ENCODE data around the gene AASS.

GRCh38 chr7:122038904-122039303, 105.1 kb downstream of the AASS start:
- no peak for TF ChIP-seq POLR2AphosphoS5 (IDR thresholded peaks at IDR 0.05; ENCODE audit: low read depth, low read length)
- TF ChIP-seq, protein P1, sequence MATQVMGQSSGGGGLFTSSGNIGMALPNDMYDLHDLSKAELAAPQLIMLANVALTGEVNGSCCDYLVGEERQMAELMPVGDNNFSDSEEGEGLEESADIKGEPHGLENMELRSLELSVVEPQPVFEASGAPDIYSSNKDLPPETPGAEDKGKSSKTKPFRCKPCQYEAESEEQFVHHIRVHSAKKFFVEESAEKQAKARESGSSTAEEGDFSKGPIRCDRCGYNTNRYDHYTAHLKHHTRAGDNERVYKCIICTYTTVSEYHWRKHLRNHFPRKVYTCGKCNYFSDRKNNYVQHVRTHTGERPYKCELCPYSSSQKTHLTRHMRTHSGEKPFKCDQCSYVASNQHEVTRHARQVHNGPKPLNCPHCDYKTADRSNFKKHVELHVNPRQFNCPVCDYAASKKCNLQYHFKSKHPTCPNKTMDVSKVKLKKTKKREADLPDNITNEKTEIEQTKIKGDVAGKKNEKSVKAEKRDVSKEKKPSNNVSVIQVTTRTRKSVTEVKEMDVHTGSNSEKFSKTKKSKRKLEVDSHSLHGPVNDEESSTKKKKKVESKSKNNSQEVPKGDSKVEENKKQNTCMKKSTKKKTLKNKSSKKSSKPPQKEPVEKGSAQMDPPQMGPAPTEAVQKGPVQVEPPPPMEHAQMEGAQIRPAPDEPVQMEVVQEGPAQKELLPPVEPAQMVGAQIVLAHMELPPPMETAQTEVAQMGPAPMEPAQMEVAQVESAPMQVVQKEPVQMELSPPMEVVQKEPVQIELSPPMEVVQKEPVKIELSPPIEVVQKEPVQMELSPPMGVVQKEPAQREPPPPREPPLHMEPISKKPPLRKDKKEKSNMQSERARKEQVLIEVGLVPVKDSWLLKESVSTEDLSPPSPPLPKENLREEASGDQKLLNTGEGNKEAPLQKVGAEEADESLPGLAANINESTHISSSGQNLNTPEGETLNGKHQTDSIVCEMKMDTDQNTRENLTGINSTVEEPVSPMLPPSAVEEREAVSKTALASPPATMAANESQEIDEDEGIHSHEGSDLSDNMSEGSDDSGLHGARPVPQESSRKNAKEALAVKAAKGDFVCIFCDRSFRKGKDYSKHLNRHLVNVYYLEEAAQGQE (IDR thresholded peaks at IDR 0.05; ENCODE audit: insufficient read depth in 1 of 2, low read depth in 2 of 2, low read length in 2 of 2), result no peak
